SK-N-SH treated with all-trans-retinoic acid at 6 μM for 48 hours (cell line): Measurements from ENCODE around the gene GRM7.

ENCODE experiments used
- ATAC-seq: fragments of 200-7000 bp; cut with Tn5 transposase; 3 replicates; pipeline ENCODE4 v1.9.1; 2020; ENCODE audit warnings: mild to moderate bottlenecking, moderate library complexity
- ARNTL ChIP-seq: fragments of 450-650 bp; formaldehyde crosslinking; IDR thresholded peaks from 2 replicates; pipeline ENCODE4 v1.5.0; 2020; ENCODE audit warnings: low read depth, mild to moderate bottlenecking, moderate library complexity, borderline replicate concordance
- BACH2 ChIP-seq: fragments of 250-450 bp; sonication (Bioruptor Pico); IDR thresholded peaks from 2 replicates; pipeline ENCODE4 v1.9.0; 2021; ENCODE audit warnings: mild to moderate bottlenecking, borderline replicate concordance
- CSDC2 ChIP-seq: fragments of 250-450 bp; sonication (Bioruptor Pico); IDR thresholded peaks from 2 replicates; pipeline ENCODE4 v1.5.0; 2020; ENCODE audit warnings: mild to moderate bottlenecking, moderate library complexity
- GLIS3 ChIP-seq: fragments of 250-450 bp; sonication (Bioruptor Pico); IDR thresholded peaks from 2 replicates; pipeline ENCODE4 v1.5.0; 2020; ENCODE audit warnings: mild to moderate bottlenecking, moderate library complexity
- ISL1 ChIP-seq: fragments of 250-450 bp; sonication (Bioruptor Pico); IDR thresholded peaks from 2 replicates; pipeline ENCODE4 v2.1.2; 2022; ENCODE audit warnings: mild to moderate bottlenecking, moderate library complexity
- PPARA ChIP-seq: fragments of 250-450 bp; sonication (Bioruptor Pico); IDR thresholded peaks from 2 replicates; pipeline ENCODE4 v1.5.0; 2020; ENCODE audit warnings: mild to moderate bottlenecking, borderline replicate concordance
- RARB ChIP-seq: fragments of 250-450 bp; sonication (Bioruptor Pico); IDR thresholded peaks from 2 replicates; pipeline ENCODE4 v1.8.0; 2021; ENCODE audit warnings: mild to moderate bottlenecking, moderate library complexity
- SNAI2 ChIP-seq: fragments of 250-450 bp; sonication (Bioruptor Pico); IDR thresholded peaks from 2 replicates; pipeline ENCODE4 v1.5.0; 2020; ENCODE audit warnings: mild to moderate bottlenecking, moderate library complexity
- TCF4 ChIP-seq: fragments of 250-450 bp; sonication (Bioruptor Pico); IDR thresholded peaks from 2 replicates; pipeline ENCODE4 v1.8.0; 2021; ENCODE audit warnings: mild to moderate bottlenecking, moderate library complexity, borderline replicate concordance
- TOX ChIP-seq: fragments of 250-450 bp; sonication (Bioruptor Pico); IDR thresholded peaks from 2 replicates; pipeline ENCODE4 v1.8.0; 2021; ENCODE audit warnings: mild to moderate bottlenecking, moderate library complexity, borderline replicate concordance
- ZC3H10 ChIP-seq: fragments of 250-450 bp; sonication (Bioruptor Pico); IDR thresholded peaks from 2 replicates; pipeline ENCODE4 v1.5.1; 2021; ENCODE audit warnings: mild to moderate bottlenecking, moderate library complexity
- ZFP3 ChIP-seq: fragments of 250-450 bp; sonication (Bioruptor Pico); IDR thresholded peaks from 2 replicates; pipeline ENCODE4 v1.5.0; 2020; ENCODE audit warnings: mild to moderate bottlenecking, moderate library complexity
- ZNF565 ChIP-seq: fragments of 450-650 bp; formaldehyde crosslinking; conservative IDR thresholded peaks from 2 replicates; pipeline ENCODE4 v1.5.0; 2020; ENCODE audit warnings: low read depth, mild to moderate bottlenecking, moderate library complexity
- TF ChIP-seq, protein P1 (sequence below): fragments of 250-450 bp; sonication (Bioruptor Pico); IDR thresholded peaks from 2 replicates; pipeline ENCODE4 v1.8.0; 2020; ENCODE audit warnings: mild to moderate bottlenecking, moderate library complexity, borderline replicate concordance
- TF ChIP-seq, protein P2 (sequence below): fragments of 250-450 bp; sonication (Bioruptor Pico); IDR thresholded peaks from 2 replicates; pipeline ENCODE4 v1.5.1; 2020; ENCODE audit warnings: low read depth, mild to moderate bottlenecking, moderate library complexity
- TF ChIP-seq, protein P3 (sequence below): fragments of 250-450 bp; sonication (Bioruptor Pico); IDR thresholded peaks from 2 replicates; pipeline ENCODE4 v1.8.0; 2021; ENCODE audit warnings: low read depth, mild to moderate bottlenecking, moderate library complexity, borderline replicate concordance
- TF ChIP-seq, protein P4 (sequence below): fragments of 250-450 bp; sonication (Bioruptor Pico); IDR thresholded peaks from 2 replicates; pipeline ENCODE4 v1.5.0; 2020; ENCODE audit warnings: mild to moderate bottlenecking, moderate library complexity
- TF ChIP-seq, protein P5 (sequence below): fragments of 250-450 bp; sonication (Bioruptor Pico); IDR thresholded peaks from 2 replicates; pipeline ENCODE4 v1.5.1; 2021; ENCODE audit warnings: mild to moderate bottlenecking, moderate library complexity

GRM7 gene

DNA sequence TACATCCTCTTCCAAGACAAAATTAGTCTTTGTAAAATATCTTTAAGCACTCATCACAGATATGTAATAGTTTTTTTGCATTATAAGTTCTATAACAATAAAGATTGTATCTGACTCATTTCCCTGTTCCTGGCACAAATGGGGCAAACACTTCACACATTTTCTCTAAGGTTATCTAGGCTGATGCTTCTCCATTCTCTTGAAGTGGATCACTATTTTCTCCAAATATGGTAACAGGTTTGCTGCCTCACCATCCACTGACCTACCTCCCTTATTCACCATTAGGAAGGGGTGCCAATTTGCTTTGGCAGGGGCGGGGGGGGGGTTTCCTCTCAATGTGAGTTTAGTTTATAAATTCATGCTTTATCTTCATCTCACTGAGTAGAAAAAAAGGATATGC, 873.0 kb downstream of the GRM7 start:
- no peak for ATAC-seq

DNA sequence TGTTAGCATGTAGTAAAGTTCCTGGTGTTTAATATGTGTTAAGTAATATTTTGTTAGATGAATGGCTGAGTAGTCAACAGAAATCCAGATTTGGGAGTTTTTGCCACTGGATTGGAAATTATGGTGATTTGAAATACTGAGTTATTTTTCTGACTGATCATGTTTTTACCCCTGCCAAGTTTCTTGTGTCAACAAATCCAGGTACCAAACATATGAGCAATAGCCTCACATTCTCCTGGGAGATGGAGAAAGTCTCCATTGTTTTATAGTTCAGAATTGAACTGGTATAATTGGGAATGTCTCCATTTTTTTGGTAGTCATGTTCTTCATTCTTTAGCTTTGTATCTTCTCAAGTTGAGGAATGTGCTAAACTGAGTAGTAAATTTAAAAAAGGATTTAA, 873.5 kb downstream of the GRM7 start:
- TF ChIP-seq RARB (CRISPR knock-in tag) (no peak), ZNF565 (no peak), SNAI2 (no peak), GLIS3 (CRISPR knock-in tag) (no peak)
- TF ChIP-seq, protein P1, sequence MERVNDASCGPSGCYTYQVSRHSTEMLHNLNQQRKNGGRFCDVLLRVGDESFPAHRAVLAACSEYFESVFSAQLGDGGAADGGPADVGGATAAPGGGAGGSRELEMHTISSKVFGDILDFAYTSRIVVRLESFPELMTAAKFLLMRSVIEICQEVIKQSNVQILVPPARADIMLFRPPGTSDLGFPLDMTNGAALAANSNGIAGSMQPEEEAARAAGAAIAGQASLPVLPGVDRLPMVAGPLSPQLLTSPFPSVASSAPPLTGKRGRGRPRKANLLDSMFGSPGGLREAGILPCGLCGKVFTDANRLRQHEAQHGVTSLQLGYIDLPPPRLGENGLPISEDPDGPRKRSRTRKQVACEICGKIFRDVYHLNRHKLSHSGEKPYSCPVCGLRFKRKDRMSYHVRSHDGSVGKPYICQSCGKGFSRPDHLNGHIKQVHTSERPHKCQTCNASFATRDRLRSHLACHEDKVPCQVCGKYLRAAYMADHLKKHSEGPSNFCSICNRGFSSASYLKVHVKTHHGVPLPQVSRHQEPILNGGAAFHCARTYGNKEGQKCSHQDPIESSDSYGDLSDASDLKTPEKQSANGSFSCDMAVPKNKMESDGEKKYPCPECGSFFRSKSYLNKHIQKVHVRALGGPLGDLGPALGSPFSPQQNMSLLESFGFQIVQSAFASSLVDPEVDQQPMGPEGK (CRISPR knock-in tag) = no peak
- TF ChIP-seq, protein P2, sequence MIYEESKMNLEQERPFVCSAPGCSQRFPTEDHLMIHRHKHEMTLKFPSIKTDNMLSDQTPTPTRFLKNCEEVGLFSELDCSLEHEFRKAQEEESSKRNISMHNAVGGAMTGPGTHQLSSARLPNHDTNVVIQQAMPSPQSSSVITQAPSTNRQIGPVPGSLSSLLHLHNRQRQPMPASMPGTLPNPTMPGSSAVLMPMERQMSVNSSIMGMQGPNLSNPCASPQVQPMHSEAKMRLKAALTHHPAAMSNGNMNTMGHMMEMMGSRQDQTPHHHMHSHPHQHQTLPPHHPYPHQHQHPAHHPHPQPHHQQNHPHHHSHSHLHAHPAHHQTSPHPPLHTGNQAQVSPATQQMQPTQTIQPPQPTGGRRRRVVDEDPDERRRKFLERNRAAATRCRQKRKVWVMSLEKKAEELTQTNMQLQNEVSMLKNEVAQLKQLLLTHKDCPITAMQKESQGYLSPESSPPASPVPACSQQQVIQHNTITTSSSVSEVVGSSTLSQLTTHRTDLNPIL = no peak
- ATAC-seq = no peak

More for the DNA sequence above, 873.0 kb downstream of the GRM7 start:
- TF ChIP-seq GLIS3 (CRISPR knock-in tag) (no peak), RARB (CRISPR knock-in tag) (no peak), TOX (CRISPR knock-in tag) (no peak), BACH2 (CRISPR knock-in tag) (no peak), ARNTL (CRISPR knock-in tag) (no peak), TCF4 (no peak), SNAI2 (no peak), ISL1 (CRISPR knock-in tag) (no peak), CSDC2 (CRISPR knock-in tag) (no peak)
- TF ChIP-seq, protein P3, sequence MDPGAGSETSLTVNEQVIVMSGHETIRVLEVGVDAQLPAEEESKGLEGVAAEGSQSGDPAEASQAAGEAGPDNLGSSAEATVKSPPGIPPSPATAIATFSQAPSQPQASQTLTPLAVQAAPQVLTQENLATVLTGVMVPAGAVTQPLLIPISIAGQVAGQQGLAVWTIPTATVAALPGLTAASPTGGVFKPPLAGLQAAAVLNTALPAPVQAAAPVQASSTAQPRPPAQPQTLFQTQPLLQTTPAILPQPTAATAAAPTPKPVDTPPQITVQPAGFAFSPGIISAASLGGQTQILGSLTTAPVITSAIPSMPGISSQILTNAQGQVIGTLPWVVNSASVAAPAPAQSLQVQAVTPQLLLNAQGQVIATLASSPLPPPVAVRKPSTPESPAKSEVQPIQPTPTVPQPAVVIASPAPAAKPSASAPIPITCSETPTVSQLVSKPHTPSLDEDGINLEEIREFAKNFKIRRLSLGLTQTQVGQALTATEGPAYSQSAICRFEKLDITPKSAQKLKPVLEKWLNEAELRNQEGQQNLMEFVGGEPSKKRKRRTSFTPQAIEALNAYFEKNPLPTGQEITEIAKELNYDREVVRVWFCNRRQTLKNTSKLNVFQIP (CRISPR knock-in tag) = no peak
- TF ChIP-seq, protein P4, sequence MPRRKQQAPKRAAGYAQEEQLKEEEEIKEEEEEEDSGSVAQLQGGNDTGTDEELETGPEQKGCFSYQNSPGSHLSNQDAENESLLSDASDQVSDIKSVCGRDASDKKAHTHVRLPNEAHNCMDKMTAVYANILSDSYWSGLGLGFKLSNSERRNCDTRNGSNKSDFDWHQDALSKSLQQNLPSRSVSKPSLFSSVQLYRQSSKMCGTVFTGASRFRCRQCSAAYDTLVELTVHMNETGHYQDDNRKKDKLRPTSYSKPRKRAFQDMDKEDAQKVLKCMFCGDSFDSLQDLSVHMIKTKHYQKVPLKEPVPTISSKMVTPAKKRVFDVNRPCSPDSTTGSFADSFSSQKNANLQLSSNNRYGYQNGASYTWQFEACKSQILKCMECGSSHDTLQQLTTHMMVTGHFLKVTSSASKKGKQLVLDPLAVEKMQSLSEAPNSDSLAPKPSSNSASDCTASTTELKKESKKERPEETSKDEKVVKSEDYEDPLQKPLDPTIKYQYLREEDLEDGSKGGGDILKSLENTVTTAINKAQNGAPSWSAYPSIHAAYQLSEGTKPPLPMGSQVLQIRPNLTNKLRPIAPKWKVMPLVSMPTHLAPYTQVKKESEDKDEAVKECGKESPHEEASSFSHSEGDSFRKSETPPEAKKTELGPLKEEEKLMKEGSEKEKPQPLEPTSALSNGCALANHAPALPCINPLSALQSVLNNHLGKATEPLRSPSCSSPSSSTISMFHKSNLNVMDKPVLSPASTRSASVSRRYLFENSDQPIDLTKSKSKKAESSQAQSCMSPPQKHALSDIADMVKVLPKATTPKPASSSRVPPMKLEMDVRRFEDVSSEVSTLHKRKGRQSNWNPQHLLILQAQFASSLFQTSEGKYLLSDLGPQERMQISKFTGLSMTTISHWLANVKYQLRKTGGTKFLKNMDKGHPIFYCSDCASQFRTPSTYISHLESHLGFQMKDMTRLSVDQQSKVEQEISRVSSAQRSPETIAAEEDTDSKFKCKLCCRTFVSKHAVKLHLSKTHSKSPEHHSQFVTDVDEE (CRISPR knock-in tag) = no peak
- TF ChIP-seq, protein P2 = no peak
- TF ChIP-seq, protein P5, sequence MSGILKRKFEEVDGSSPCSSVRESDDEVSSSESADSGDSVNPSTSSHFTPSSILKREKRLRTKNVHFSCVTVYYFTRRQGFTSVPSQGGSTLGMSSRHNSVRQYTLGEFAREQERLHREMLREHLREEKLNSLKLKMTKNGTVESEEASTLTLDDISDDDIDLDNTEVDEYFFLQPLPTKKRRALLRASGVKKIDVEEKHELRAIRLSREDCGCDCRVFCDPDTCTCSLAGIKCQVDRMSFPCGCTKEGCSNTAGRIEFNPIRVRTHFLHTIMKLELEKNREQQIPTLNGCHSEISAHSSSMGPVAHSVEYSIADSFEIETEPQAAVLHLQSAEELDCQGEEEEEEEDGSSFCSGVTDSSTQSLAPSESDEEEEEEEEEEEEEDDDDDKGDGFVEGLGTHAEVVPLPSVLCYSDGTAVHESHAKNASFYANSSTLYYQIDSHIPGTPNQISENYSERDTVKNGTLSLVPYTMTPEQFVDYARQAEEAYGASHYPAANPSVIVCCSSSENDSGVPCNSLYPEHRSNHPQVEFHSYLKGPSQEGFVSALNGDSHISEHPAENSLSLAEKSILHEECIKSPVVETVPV (CRISPR knock-in tag) = no peak

DNA sequence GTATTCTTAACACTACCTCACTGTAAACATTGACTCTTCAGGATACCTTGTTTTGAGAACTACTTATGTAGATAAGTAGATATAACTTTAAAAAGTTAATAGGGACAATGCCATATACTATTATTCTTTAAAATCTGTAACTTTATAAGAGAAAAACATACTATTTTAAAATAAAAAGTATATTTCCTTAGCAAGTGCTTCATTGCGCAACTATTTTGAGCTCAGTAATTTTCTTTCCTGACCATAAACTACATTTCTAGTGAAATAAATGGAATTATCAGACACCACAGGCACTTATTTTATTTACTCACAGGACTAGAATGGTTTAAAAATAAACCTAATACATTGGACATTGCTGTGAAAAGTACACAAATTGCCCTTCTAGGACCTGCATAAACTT, 876.3 kb downstream of the GRM7 start:
- no peak for ATAC-seq
- TF ChIP-seq ISL1 (CRISPR knock-in tag) (no peak), BACH2 (CRISPR knock-in tag) (no peak), CSDC2 (CRISPR knock-in tag) (no peak), ZC3H10 (CRISPR knock-in tag) (no peak), GLIS3 (CRISPR knock-in tag) (no peak), PPARA (CRISPR knock-in tag) (no peak), TCF4 (no peak), ZFP3 (CRISPR knock-in tag) (no peak), SNAI2 (no peak)
- TF ChIP-seq, protein P4 (CRISPR knock-in tag) = no peak
- TF ChIP-seq, protein P5 (CRISPR knock-in tag) = no peak
- TF ChIP-seq, protein P3 (CRISPR knock-in tag) = no peak
